ENCODE results near the gene IGF2BP2. TPM values are rescaled to one million over a fixed set of nuclear protein-coding genes. Genes with fewer than 3 reads are reported as not detected.

IGF2BP2 gene
- total RNA-seq, 1 experiment from 2014 or later, result 135 TPM

DNA sequence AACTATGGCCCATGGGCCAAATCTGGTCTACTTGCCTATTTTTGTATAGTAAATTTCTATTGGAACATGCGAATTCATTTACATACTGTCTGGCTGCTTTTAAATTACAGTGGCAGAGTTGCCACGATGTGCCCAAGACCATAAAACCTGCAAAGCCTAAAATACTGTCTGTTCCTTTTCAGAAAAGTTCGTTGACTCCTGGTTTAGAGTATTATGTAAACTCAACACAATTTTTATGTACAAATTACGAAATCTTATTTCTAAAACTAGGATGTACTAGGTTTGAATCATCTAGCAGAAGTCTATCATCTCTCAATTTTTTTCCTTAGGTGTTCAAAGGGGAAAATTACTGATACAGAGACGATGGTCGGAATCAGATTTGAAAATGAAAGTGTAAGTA, 211.8 kb downstream of the IGF2BP2 start:
- no peaks in the 10 kb centered on the region for H3K27me3 ChIP-seq (ENCODE audit: insufficient read depth, low read length)
- ChIA-PET CTCF (no interaction called here), RAD21 (ENCODE audit: low non-redundant PET in 1 of 2, low total read pairs in 2 of 2, uncharacterized antibody in 2 of 2, unreplicated experiment in 2 of 2) (no interaction called here), POLR2A (no interaction called here)
- peaks cover 4 to 27% of the 10 kb centered on the region in 2 experiments; a peak in 3 of 4 replicates for H3K36me3 ChIP-seq (ENCODE audit: control insufficient read depth in 1 of 2, insufficient read depth in 2 of 2, low read length in 2 of 2)
- no peak overlapping the region for H3K9ac ChIP-seq (ENCODE audit: low read length)
- intact Hi-C loops (cut with micrococcal nuclease), result no loop called here
- BruUV-seq (replicated peaks), result no TSS peak
- H3K9me3 ChIP-seq (ENCODE audit: control insufficient read depth in 1 of 2, insufficient read depth in 1 of 2, low read depth in 1 of 2, low read length in 2 of 2), result no peaks in the 10 kb centered on the region
- no peaks in the 10 kb centered on the region for H3K79me2 ChIP-seq (ENCODE audit: insufficient read depth, low read length)
- no peaks in the 10 kb centered on the region for H3K4me1 ChIP-seq (ENCODE audit: control insufficient read depth in 1 of 2, insufficient read depth in 2 of 2, low read length in 2 of 2)
- TF ChIP-seq SIN3A (IDR thresholded peaks at IDR 0.05; ENCODE audit: low read depth) (no peak), ELF1 (IDR thresholded peaks at IDR 0.05; ENCODE audit: borderline replicate concordance, low read depth) (no peak), POLR2A (IDR thresholded peaks at IDR 0.05; ENCODE audit: borderline replicate concordance, extremely low read depth, insufficient read depth, insufficient read length) (no peak), SRF (IDR thresholded peaks at IDR 0.05; ENCODE audit: low read depth) (no peak), CBX3 (IDR thresholded peaks at IDR 0.05; ENCODE audit: low read depth) (no peak), FOSL1 (IDR thresholded peaks at IDR 0.05; ENCODE audit: low read depth) (no peak), MAX (IDR thresholded peaks at IDR 0.05) (no peak), TCF7L2 (IDR thresholded peaks at IDR 0.05; ENCODE audit: borderline replicate concordance, extremely low read depth, insufficient read depth, insufficient read length) (no peak), YY1 (IDR thresholded peaks at IDR 0.05; ENCODE audit: extremely low read depth, insufficient replicate concordance, low read depth, low read length) (no peak), SP1 (IDR thresholded peaks at IDR 0.05; ENCODE audit: low read depth) (no peak), CEBPB (IDR thresholded peaks at IDR 0.05; ENCODE audit: low read depth) (no peak), EGR1 (IDR thresholded peaks at IDR 0.05; ENCODE audit: low read depth) (no peak), ZNF274 (IDR thresholded peaks at IDR 0.05; ENCODE audit: low read depth, low read length) (no peak), ZFX (IDR thresholded peaks at IDR 0.05) (no peak), POLR2AphosphoS5 (IDR thresholded peaks at IDR 0.05; ENCODE audit: low read depth, low read length) (no peak), EZH2 (IDR thresholded peaks at IDR 0.05) (no peak)
- TF ChIP-seq, protein P1, sequence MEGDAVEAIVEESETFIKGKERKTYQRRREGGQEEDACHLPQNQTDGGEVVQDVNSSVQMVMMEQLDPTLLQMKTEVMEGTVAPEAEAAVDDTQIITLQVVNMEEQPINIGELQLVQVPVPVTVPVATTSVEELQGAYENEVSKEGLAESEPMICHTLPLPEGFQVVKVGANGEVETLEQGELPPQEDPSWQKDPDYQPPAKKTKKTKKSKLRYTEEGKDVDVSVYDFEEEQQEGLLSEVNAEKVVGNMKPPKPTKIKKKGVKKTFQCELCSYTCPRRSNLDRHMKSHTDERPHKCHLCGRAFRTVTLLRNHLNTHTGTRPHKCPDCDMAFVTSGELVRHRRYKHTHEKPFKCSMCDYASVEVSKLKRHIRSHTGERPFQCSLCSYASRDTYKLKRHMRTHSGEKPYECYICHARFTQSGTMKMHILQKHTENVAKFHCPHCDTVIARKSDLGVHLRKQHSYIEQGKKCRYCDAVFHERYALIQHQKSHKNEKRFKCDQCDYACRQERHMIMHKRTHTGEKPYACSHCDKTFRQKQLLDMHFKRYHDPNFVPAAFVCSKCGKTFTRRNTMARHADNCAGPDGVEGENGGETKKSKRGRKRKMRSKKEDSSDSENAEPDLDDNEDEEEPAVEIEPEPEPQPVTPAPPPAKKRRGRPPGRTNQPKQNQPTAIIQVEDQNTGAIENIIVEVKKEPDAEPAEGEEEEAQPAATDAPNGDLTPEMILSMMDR (IDR thresholded peaks at IDR 0.05 in 2 of 3, conservative IDR thresholded peaks at IDR 0.05 in 1 of 3; ENCODE audit: borderline replicate concordance in 1 of 3, insufficient read depth in 1 of 3, low read depth in 2 of 3, low read length in 2 of 3), result no peak
- TF ChIP-seq, protein P2, sequence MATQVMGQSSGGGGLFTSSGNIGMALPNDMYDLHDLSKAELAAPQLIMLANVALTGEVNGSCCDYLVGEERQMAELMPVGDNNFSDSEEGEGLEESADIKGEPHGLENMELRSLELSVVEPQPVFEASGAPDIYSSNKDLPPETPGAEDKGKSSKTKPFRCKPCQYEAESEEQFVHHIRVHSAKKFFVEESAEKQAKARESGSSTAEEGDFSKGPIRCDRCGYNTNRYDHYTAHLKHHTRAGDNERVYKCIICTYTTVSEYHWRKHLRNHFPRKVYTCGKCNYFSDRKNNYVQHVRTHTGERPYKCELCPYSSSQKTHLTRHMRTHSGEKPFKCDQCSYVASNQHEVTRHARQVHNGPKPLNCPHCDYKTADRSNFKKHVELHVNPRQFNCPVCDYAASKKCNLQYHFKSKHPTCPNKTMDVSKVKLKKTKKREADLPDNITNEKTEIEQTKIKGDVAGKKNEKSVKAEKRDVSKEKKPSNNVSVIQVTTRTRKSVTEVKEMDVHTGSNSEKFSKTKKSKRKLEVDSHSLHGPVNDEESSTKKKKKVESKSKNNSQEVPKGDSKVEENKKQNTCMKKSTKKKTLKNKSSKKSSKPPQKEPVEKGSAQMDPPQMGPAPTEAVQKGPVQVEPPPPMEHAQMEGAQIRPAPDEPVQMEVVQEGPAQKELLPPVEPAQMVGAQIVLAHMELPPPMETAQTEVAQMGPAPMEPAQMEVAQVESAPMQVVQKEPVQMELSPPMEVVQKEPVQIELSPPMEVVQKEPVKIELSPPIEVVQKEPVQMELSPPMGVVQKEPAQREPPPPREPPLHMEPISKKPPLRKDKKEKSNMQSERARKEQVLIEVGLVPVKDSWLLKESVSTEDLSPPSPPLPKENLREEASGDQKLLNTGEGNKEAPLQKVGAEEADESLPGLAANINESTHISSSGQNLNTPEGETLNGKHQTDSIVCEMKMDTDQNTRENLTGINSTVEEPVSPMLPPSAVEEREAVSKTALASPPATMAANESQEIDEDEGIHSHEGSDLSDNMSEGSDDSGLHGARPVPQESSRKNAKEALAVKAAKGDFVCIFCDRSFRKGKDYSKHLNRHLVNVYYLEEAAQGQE (IDR thresholded peaks at IDR 0.05; ENCODE audit: low read depth), result no peak
- no peak overlapping the region for H2AFZ ChIP-seq (ENCODE audit: low read depth, low read length, poor library complexity, severe bottlenecking)
- no peak overlapping the region for H3K4me2 ChIP-seq (ENCODE audit: low read length)
- H3K27ac ChIP-seq (ENCODE audit: low read depth, low read length), result no peak overlapping the region
- no peaks in the 10 kb centered on the region for H3K9me2 ChIP-seq (ENCODE audit: insufficient read depth)
- no peak overlapping the region for H3K4me3 ChIP-seq (replicated peaks in 1 of 2; ENCODE audit: low read depth in 1 of 2, low read length in 2 of 2)
- no peak for ATAC-seq
- no peak for DNase-seq (ENCODE audit: low read depth, low spot score)
- no peaks in the 10 kb centered on the region for H4K20me1 ChIP-seq (ENCODE audit: insufficient read depth)

Data from HCT116 (cell line).